HG02884 (cell line): ENCODE measurements around the gene SLC9C2.
"Not testable (repeated sequence)": the region's sequence is repeated elsewhere in the genome, so short reads cannot be mapped to it uniquely, and the experiment has no call there.

ENCODE experiments used
- ATAC-seq: cut with Tn5 transposase; IDR thresholded peaks from one replicate; pipeline ENCODE4 v1.9.1; 2021; ENCODE audit warnings: mild to moderate bottlenecking, moderate library complexity; ENCODE audit not compliant: unreplicated experiment

SLC9C2 gene, protein sequence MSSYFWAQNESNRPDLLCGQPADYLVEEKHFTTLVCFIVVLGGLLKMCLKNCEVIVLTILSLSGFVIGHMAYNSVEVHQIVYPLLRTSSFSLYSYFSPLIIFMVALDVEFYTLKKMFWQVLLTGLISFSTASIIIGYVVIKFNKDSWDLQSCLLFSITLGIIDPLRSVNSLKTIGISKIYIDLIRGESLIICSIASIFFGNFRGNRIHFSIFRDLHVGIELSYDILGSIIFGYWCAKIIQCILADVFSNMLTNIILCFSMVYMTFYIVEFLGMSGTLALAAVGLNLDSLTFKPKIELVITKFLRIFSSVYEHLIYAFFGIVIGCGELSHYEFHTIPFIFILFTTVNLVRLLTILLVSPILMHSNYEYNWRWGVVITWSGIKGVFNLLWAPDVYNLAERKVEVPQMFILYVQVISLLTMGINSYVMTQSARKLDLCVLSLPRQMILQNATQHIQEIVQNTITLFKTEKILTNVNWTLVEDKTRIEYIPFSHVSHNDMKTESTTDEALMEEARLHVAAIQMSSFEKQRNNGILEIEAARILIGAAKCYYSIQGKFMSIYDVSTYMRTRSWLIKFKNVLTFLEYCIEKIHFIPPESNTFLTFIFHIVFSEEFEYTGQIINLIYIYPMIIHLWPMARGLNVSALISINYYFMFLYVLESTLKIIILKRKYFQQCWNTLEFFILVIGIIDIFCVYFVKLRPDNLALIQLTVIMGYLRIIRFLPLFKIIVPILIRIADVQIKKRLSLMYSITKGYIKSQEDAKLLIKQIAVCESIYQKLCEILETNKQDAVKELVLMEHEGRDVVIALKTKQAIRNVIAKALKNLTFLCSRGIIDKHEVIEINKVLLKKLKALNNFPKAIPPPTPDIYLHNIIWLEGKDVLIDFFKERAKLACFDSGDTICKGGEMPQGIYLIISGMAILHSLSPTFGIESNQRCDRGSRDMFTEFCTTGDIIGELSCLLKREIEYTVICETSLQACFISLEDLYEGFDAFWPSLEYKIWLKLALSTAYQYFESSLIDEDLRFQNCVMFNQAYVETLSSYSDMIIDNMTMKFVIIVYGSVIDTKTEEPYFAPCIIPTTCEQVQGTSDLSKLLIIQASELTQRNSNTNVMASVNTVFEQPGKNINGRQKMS

DNA sequence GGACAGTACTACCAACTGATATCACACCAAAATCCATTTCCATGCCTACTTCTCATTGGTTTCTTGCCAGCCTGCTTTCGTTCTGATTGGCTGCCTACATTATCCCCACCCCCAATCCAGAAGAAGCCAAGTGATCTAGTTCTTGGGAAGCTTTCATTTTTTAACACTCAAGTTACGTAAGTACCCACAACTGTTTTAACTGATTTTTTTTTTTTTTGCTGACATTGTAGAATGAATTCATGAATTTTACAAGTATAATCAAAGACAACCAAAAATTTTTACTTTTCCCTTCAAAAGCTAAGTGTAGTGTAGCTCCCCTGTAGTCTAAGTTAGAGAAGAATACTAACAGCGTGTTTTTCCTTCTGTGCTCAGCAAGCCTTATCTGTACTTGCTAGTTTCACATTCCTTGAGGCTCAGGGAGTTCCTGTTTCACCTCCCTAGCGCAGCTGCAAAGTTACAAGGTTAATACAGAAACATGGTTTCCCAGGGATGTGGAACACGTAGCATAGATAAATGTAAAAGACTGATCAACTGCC, at the start of gene SLC9C2:
Gene SLC9C2, minus strand, starts transcription at position 17 of the 536 bp plus-strand sequence. CDS start 1,296 bp downstream, outside the sequence.
- ATAC-seq = no peak

DNA sequence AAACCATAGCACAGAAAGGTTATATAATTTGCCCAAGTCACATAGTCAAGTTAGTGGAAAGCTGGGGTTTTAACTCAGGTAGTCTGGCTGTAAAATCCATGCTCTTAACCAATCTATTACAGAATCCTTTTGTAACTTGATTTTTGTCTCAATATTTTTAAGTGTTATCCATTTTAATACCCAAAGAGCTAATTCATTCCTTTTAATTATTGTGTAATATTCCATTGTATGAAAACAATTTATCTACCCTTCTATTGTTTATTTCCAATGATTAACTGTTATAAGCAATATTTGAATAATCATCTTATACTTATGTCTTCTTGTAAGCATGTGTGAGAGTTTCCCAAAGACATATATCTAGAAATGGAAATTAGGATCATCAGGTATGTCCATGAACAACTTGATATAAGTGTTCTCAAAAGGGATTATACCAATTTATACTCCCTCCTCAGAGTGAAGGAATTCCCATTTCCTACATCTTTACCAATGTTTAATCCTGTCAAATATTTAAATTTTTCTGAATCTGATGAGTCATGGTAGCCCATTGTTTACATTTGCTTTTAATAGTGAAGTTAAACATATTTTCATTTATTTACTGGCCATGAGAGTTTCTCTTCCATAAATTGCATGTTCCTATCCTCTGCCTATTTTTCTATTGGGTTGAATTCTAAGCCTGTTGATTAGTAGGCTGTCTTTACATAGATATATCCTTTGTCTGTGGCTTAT, 46.2 kb upstream of the SLC9C2 start:
- no peak for ATAC-seq

DNA sequence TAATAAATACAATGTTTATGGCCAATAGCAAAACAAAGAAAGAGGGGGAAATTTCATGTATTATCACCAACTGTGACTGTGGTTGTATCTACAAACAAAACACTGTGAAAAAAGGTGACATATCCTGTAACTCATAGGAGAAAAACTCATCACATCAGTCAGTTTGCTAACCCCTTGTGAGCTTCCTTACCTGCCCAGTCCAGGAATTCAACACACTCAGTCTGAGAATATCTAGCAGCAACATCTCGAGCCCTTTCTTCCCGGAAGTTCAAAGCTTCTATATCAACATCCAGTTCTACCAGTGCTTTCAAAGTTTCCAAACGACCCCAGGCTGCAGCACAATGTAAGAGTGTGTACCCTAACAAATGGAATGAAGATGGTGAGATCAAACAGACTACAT, 43.8 kb upstream of the SLC9C2 start:
- no peak for ATAC-seq

DNA sequence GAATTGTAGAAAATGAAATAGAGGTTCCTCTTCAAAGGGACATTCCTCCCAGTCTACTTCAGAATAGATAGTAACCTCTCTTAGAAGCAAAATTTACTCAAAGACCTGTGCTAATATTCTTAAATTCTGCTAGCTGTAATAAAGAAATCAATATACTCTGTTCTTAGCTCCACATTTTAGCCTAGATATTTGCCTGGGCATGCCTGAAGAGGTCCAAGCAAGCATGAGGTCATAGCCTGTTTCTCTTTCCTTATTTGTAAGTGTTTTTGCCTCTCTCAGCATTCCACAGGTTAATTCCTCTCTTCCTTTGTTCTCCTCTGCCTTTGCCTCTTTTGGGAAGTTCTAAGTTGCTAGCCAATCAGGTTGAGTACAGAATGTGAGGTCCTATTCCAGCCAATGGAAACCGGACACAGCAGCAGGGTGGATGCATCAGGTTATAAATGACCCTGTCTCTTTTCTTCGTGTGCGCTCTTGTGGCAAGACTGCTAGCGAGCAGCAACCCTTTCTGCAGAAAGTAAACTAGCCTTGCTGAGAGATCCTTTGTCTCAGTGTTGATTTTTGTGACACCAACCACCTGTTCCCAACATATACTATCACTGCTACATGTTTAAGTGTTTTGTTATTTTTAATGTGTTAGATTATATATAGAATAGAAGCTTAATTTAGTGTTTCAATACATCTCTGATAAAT, 39.7 kb upstream of the SLC9C2 start:
- not testable (repeated sequence) for ATAC-seq

DNA sequence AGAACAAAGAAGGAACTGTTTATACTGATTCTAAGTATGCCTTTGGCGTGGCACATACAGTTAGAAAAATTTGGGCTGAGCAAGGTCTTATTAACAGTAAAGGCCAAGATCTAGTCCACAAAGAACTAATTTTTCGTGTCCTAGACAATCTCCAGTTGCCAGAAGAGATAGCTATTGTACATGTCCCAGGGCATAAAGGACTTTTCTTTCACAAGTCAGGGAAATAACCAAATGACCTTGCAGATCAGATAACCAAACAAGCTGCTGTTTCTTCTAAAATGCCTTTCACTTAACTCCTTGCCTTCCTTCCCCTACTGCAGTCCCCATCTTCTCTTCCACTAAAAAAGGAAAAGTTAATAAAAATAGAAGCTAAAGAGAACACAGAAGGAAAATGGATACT, 36.2 kb upstream of the SLC9C2 start:
- no peak for ATAC-seq

DNA sequence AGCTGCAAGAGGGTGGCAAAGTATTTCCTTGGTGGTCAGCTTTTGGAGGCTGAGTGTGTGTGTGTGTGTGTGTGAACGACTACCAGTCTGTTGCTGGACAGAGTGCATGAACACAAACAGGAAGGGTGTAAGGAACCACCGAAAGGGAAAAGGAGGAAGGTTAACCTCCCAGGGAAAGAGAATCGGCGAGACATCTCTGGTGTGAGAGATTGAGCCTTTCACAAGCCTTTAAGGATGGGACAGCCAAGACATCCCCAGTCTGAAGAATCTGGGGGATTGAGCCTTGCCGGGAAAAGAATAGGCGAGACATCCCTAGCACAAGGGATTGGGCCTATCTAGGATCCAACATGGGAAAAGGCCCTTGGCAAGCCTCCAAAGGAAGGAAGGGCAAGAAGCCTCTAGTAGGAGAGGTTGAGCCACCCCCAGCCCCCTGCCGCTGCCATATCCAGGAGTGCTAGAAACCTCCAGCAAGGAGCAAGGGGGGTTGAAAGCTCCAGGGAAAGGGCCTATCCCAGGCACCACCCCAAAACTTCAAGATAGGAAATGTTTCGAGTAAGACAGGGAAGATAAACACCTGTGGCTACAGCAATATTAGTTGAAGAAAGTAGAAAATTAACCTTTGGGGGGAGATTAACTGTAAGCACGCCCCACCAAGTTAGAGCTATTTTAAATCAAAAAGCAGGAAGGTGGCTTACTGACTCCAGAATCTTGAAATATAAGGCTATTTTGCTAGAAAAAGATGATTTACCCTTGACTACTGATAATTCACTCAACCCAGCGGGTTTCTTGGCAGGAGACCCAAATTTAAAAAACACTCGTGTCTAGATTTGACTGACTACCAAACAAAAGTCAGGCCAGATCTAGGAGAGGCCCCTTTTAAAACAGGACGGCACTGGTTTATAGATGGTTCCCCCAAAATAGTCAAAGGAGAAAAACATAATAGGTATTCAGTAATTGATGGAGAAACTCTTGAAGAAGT, 35.5 kb upstream of the SLC9C2 start:
- ATAC-seq = no peak

DNA sequence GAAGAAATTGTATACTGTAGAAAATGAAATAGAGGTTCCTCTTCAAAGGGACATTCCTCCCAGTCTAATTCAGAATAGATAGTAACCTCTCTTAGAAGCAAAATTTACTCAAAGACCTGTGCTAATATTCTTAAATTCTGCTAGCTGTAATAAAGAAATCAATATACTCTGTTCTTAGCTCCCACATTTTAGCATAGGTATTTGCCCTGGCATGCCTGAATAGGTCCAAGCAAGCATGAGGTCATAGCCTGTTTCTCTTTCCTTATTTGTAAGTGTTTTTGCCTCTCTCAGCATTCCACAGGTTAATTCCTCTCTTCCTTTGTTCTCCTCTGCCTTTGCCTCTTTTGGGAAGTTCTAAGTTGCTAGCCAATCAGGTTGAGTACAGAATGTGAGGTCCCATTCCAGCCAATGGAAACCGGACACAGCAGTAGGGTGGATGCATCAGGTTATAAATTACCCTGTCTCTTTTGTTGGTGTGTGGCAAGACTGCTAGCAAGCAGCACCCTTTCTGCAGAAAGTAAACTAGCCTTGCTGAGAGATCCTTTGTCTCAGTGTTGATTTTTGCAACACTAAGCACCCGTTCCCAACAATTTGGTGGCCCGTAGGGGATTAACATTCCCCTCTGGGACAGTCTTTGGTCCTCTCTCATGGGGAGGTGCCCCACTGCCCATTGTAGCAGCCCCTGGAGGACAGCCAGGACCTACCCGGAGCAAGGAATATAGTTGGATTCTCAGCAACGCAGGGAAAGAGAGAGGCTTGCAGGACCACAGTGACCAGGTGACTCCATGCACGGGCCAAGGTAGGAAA, 34.6 kb upstream of the SLC9C2 start:
- not testable (repeated sequence) for ATAC-seq

DNA sequence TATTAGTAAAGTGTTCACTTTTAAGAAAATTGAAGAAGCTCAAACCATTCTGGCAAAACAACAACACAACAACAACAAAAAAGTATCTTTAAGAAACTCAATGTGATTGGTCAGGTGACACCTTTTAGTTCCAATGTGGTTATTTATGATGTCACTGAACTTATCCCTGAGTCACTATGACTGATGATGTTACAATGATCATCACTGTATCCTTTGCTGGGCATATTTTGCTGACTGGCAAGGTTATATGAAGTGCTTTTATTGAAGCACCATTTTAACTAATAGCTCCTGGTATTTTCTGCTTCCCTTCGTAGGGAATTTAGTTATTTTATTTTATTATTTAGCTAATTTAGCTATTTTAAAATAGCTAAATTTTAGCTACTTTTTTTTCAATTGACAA, 32.2 kb upstream of the SLC9C2 start, which contains the start of gene TEX50:
Gene TEX50, plus strand, starts transcription at position 223 of the 400 bp plus-strand sequence. CDS start 184 bp downstream, outside the sequence.
- no peak for ATAC-seq

DNA sequence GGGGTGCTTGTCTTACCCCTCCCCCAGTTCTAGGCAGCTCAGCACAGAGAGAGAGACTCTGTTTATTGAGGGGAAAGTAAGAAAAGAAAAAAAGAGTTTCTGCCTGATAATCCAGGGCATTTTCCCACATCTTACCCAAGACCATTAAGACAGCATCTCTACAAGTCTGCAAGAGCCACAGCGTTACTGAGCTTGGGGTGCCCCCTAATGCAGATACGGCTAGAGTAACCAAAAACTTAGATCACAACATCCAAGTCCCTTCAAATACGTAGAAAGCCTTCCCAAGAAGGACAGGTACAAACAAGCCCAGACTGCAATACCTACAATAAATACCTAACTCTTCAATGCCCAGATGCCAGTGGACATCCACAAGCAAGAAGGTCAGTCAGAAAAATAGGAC, 26.0 kb upstream of the SLC9C2 start:
- no peak for ATAC-seq

DNA sequence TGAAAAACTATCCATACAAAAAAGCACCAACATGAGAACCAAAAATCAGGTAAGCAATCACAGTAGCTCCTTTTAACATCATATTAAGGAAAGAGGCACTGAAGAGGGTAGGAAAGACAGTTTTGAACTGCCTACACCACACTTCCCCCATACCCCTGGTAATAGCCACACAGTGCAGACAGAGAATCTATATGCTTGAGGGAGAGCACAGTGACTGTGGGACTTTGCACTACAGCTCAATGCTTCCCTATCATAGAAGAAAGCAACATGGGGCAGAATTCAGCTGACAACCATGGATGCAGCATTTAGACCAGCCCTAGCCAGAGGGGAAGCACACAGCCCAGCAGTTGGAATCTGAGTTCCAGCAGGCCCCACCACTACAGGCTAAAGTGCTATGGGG, 24.4 kb upstream of the SLC9C2 start:
- no peak for ATAC-seq

DNA sequence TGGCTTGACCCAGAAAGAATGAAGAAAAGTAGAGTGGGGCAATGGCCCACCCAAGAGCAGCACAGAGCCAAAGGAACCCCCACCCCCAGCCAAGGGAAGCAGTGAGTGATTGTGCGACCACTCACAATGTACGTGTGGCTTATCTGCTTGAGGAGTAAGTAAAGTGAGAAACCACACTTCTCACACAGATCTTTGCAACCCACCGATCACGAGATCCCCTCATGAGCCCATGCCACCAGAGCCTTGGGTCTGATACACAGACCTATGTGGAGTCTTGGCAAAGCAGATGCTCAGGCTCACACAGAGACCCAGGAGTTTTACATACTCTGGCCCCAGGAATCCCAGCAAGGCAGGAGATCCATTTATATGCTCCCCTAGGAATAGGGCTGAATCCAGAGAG, 14.0 kb upstream of the SLC9C2 start:
- no peak for ATAC-seq

DNA sequence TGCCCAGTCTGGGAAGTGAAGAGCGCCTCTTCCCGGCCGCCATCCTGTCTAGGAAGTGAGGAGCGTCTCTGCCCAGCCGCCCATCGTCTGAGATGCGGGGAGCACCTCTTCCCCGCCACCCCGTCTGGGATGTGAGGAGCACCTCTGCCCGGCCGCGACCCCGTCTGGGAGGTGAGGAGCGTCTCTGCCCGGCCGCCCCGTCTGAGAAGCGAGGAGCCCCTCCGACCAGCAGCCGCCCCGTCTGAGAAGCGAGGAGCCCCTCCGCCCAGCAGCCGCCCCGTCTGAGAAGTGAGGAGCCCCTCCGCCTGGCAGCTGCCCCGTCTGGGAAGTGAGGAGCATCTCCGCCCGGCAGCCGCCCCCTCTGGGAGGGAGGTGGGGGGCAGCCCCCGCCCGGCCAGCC, 10.2 kb upstream of the SLC9C2 start:
- not testable (repeated sequence) for ATAC-seq

DNA sequence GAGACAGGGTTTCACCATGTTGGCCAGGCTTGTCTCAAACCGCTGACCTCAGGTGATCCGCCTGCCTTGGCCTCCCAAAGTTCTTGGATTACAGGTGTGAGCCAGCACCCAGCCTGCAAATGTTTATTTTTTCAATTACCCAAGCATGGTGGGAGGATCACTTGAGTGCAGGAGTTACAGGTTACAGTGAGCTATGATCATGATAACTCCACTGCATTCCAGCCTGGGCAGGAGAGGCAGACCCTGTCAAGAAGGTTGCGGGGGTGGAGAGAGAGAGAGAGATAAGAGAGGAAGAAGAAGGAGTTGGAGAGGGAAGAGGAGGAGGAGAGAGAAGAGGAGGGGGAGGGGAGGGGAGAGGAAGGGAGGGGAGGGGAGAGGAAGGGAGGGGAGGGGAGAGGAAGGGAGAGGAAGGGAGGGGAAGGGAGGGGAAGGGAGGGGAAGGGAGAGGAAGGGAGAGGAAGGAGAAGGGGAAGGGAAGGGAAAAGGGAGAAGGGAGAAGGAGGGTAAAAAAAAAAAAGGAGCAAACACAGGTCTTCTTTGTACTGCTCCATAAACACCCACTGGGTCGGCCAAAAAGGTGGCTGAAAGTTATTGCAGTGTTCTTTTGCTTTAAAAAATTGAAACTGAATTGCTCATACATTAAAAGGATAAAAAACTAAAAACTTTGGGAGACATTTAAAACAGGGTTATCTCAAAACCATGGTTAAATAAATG, 5.8 kb upstream of the SLC9C2 start:
- ATAC-seq = no peak

DNA sequence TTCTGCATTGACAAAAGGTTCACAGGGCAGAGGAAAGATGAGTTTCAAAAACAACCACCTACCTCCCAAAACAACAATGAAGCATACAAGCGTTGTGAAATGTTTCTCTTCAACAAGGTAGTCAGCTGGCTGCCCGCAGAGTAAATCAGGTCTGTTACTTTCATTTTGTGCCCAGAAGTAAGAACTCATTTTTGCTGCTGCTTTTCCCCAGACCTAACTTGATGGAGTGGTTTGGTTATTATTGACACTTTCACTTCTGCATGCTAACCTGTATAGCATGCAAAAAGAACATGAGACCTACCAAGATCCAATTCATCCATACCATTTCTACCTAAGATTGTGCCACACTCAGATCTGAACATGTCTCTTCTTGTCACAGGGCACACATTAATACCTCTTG, 1.3 kb downstream of the SLC9C2 start:
- no peak for ATAC-seq

DNA sequence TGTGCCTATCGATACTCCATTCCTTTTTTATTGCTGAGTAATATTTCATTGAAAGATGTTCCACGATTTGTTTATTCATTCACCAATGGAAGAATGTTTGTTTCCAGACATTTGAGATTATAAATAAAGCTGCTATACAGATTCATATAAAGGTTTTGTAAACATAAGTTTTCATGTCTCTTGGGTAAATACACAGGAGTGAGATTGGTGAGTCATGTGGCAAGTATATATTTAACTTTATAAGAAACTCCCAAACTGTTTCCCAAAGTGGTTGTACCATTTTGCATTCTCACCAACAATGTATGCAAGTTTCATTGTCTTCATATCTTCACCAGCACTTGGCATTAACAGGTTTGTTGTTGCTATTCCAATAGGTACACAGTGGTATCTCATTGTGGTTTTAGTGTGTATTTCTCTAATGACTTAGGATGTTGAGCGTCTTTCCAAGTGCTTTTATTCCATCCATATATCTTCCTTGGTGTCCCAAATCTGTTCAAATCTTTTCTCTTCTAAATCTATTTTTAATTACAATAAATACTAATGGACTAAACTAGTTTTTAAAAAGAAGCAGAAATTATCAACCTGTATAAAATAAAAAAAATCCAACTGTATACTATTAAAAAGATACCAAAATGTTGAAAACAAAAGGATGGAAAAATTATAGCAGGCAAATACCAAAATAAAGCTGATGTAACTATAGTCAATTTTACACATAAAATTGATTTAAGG, 6.6 kb downstream of the SLC9C2 start:
- no peak for ATAC-seq

DNA sequence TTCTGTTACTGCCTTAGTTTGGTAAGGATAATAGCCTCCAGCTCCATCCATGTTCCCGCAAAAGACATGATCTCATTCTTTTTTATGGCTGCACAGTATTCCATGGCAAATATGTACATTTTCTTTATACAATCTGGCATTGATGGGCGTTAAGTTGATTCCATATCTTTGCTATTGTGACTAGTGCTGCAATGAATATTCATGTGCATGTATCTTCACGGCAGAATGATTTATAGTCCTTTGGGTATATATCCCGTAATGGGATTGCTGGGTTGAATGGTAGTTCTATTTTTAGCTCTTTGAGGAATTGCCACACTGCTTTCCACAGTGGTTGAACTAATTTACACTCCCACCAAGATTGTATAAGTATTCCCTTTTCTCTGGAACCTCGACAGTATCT, 11.7 kb downstream of the SLC9C2 start:
- not testable (repeated sequence) for ATAC-seq
